Neural cell (in vitro differentiated cells): ENCODE data around the gene LMO7. TPM values are rescaled to one million over a fixed set of nuclear protein-coding genes. Genes with fewer than 3 reads are reported as not detected.

ENCODE experiments used
- H2AFZ ChIP-seq: fragments of 200-600, 300-800 bp; sonication (generic), shearing (Covaris generic); 2 replicates; pipeline ENCODE4 v1.6.0; 2014; ENCODE audit warnings: low read depth, mild to moderate bottlenecking, antibody characterized with exemption, low read length, moderate library complexity
- H3F3A ChIP-seq: fragments of 200-600 bp; shearing (Covaris generic); 2 replicates; pipeline ENCODE4 v1.6.1; 2016; ENCODE audit warnings: mild to moderate bottlenecking, moderate library complexity, mixed read lengths, antibody characterized with exemption, low read length; ENCODE audit not compliant: insufficient read depth, poor library complexity, severe bottlenecking
- H3K27ac ChIP-seq: fragments of 200-600, 300-800 bp; sonication (generic), shearing (Covaris generic); 2 replicates; pipeline ENCODE4 v1.5.1; 2014; ENCODE audit warnings: mild to moderate bottlenecking, low read length, moderate library complexity
- H3K27me3 ChIP-seq: fragments of 300-800, 200-600 bp; sonication (generic), shearing (Covaris generic); 2 replicates; pipeline ENCODE4 v1.6.0; 2014; ENCODE audit warnings: mild to moderate bottlenecking, low read depth, low read length, moderate library complexity; ENCODE audit not compliant: insufficient read depth
- H3K36me3 ChIP-seq: fragments of 300-800, 200-600 bp; sonication (generic), shearing (Covaris generic); 2 replicates; pipeline ENCODE4 v1.5.1; 2014; ENCODE audit warnings: mild to moderate bottlenecking, antibody characterized with exemption, low read length, moderate library complexity; ENCODE audit not compliant: insufficient read depth
- H3K4me2 ChIP-seq: fragments of 300-800, 200-600 bp; sonication (generic), shearing (Covaris generic); 2 replicates; pipeline ENCODE4 v1.6.0; 2014; ENCODE audit warnings: mild to moderate bottlenecking, low read length
- H3K4me3 ChIP-seq: fragments of 300-800, 200-600 bp; sonication (generic), shearing (Covaris generic); 2 replicates; pipeline ENCODE4 v1.5.1; 2014; ENCODE audit warnings: mild to moderate bottlenecking, low read length, moderate library complexity
- H3K79me2 ChIP-seq: fragments of 200-600 bp; shearing (Covaris generic); replicated peaks from 2 replicates; pipeline ENCODE4 v1.6.0; 2014; ENCODE audit warnings: mild to moderate bottlenecking, low read length, moderate library complexity; ENCODE audit not compliant: insufficient read depth
- H3K9ac ChIP-seq: fragments of 300-800, 200-600 bp; sonication (generic), shearing (Covaris generic); 2 replicates; pipeline ENCODE4 v1.6.1; 2016; ENCODE audit warnings: mild to moderate bottlenecking, low read length, mixed read lengths
- H3K9me2 ChIP-seq: fragments of 200-600 bp; shearing (Covaris generic); 2 replicates; pipeline ENCODE4 v1.6.1; 2016; ENCODE audit warnings: mild to moderate bottlenecking, low read length, mixed read lengths; ENCODE audit not compliant: insufficient read depth
- H3K9me3 ChIP-seq: fragments of 200-600, 300-800 bp; sonication (generic), shearing (Covaris generic); 2 replicates; pipeline ENCODE4 v1.6.1; 2016; ENCODE audit warnings: mild to moderate bottlenecking, mixed run types, low read length, moderate library complexity, mixed read lengths
- H4K20me1 ChIP-seq: fragments of 200-600 bp; shearing (Covaris generic); 2 replicates; pipeline ENCODE4 v1.6.1; 2016; ENCODE audit warnings: mild to moderate bottlenecking, mixed run types; ENCODE audit not compliant: insufficient read depth
- EP300 ChIP-seq: fragments of 450-650 bp; conservative IDR thresholded peaks from 2 replicates; pipeline ENCODE4 v1.6.1; 2014; ENCODE audit warnings: antibody characterized with exemption, mild to moderate bottlenecking, moderate library complexity; ENCODE audit not compliant: poor library complexity, severe bottlenecking
- EZH2 ChIP-seq: fragments of 200-600, 300-800 bp; shearing (Covaris generic), sonication (generic); IDR thresholded peaks from 2 replicates; pipeline ENCODE4 v1.6.1; 2014; ENCODE audit warnings: antibody characterized with exemption, low read length, borderline replicate concordance, mild to moderate bottlenecking; ENCODE audit not compliant: insufficient read depth, poor library complexity, severe bottlenecking
- MXI1 ChIP-seq: fragments of 450-650 bp; conservative IDR thresholded peaks from 2 replicates; pipeline ENCODE4 v1.6.1; 2014; ENCODE audit warnings: antibody characterized with exemption, mild to moderate bottlenecking; ENCODE audit not compliant: poor library complexity, severe bottlenecking
- POLR2AphosphoS5 ChIP-seq: IDR thresholded peaks from 2 replicates; pipeline ENCODE4 v1.6.1; 2012
- RAD21 ChIP-seq: fragments of 450-650 bp; conservative IDR thresholded peaks from 2 replicates; pipeline ENCODE4 v1.6.1; 2014; ENCODE audit warnings: antibody characterized with exemption, mild to moderate bottlenecking, moderate library complexity
- REST ChIP-seq: IDR thresholded peaks from 2 replicates; pipeline ENCODE4 v1.6.1; 2012; ENCODE audit warnings: borderline replicate concordance
- SMC3 ChIP-seq: fragments of 450-650 bp; conservative IDR thresholded peaks from 2 replicates; pipeline ENCODE4 v1.6.1; 2014; ENCODE audit warnings: antibody characterized with exemption, mild to moderate bottlenecking, moderate library complexity; ENCODE audit not compliant: poor library complexity
- TAF1 ChIP-seq: IDR thresholded peaks from 2 replicates; pipeline ENCODE4 v1.6.1; 2012; ENCODE audit warnings: low read depth
- polyA plus RNA-seq: library from polyadenylated mRNA; depleted of rRNA; stranded (reverse); fragments of >200 nt; gene quantifications from 2 replicates; pipeline ENCODE4 v1.2.3, GENCODE V29; 2014
- TF ChIP-seq, protein P1 (sequence below): fragments of 450-650 bp; IDR thresholded peaks from 2 replicates; pipeline ENCODE4 v1.5.1; 2014; ENCODE audit warnings: antibody characterized with exemption, mild to moderate bottlenecking, moderate library complexity; ENCODE audit not compliant: poor library complexity, severe bottlenecking

The LMO7 gene
- polyA plus RNA-seq, 1 donor from 2014 or later, result 14.2 TPM

- H3K9me2 ChIP-seq, result no peaks in the 10 kb centered on the region
- H3K9me3 ChIP-seq, result no peaks in the 10 kb centered on the region
- H3K27ac ChIP-seq, result no peak overlapping the region
- no peak overlapping the region for H3K4me3 ChIP-seq
- H3K9ac ChIP-seq, result no peak overlapping the region
- H2AFZ ChIP-seq, result no peak overlapping the region
- H3K79me2 ChIP-seq, result no peaks in the 10 kb centered on the region
- no peaks in the 10 kb centered on the region for H4K20me1 ChIP-seq
- no peaks in the 10 kb centered on the region for H3F3A ChIP-seq
- no peak overlapping the region for H3K4me2 ChIP-seq
- TF ChIP-seq EZH2, result no peak
- TF ChIP-seq POLR2AphosphoS5, result no peak
- no peak for TF ChIP-seq SMC3
- TF ChIP-seq, protein P1, sequence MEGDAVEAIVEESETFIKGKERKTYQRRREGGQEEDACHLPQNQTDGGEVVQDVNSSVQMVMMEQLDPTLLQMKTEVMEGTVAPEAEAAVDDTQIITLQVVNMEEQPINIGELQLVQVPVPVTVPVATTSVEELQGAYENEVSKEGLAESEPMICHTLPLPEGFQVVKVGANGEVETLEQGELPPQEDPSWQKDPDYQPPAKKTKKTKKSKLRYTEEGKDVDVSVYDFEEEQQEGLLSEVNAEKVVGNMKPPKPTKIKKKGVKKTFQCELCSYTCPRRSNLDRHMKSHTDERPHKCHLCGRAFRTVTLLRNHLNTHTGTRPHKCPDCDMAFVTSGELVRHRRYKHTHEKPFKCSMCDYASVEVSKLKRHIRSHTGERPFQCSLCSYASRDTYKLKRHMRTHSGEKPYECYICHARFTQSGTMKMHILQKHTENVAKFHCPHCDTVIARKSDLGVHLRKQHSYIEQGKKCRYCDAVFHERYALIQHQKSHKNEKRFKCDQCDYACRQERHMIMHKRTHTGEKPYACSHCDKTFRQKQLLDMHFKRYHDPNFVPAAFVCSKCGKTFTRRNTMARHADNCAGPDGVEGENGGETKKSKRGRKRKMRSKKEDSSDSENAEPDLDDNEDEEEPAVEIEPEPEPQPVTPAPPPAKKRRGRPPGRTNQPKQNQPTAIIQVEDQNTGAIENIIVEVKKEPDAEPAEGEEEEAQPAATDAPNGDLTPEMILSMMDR, result no peak
- H3K36me3 ChIP-seq, result no peaks in the 10 kb centered on the region
- H3K27me3 ChIP-seq, result no peaks in the 10 kb centered on the region
Measured at GRCh38 chr13:75855847-75856246, 219.7 kb downstream of the LMO7 start.

DNA sequence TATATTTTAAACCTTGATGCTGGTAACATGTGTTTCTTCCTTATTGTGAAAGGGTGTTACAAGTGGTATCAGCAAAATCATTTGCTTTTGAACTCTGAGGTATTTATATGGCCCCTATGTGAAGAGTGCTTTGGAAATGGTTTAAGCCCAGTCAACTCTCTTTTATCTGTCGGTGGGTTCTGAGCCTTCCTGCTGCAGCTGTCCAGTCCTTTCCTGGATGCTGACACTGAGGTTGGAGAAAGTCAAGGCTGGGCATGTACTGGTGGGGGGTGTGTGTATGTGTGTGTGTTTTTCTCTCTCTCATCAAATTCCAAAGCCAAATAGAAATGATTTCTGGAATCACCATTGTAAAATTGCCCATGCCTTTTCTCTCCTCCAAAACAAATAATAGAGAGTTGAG lies 221.2 kb downstream of the LMO7 start:
- Histone ChIP-seq H3K9me3 (no peaks in the 10 kb centered on the region), H3K79me2 (no peaks in the 10 kb centered on the region), H3K4me2 (no peak overlapping the region), H3K9me2 (no peaks in the 10 kb centered on the region), H3K27me3 (no peaks in the 10 kb centered on the region), H3K9ac (no peak overlapping the region), H4K20me1 (no peaks in the 10 kb centered on the region), H3K27ac (no peak overlapping the region), H2AFZ (no peak overlapping the region), H3F3A (no peaks in the 10 kb centered on the region), H3K4me3 (no peak overlapping the region), H3K36me3 (no peaks in the 10 kb centered on the region)
- TF ChIP-seq MXI1 (no peak), RAD21 (no peak)
- TF ChIP-seq, protein P1, result no peak

GRCh38 chr13:75860935-75861334 lies 224.8 kb downstream of the LMO7 start:
- no peaks in the 10 kb centered on the region for H3K27me3 ChIP-seq
- no peaks in the 10 kb centered on the region for H3K36me3 ChIP-seq
- no peaks in the 10 kb centered on the region for H4K20me1 ChIP-seq
- TF ChIP-seq POLR2AphosphoS5 (no peak), REST (no peak), EZH2 (no peak), SMC3 (no peak), TAF1 (no peak), EP300 (no peak), RAD21 (no peak), MXI1 (no peak)
- TF ChIP-seq, protein P1, result no peak
- H3K9me2 ChIP-seq, result no peaks in the 10 kb centered on the region
- no peak overlapping the region for H3K4me3 ChIP-seq
- H3K4me2 ChIP-seq, result no peak overlapping the region
- no peaks in the 10 kb centered on the region for H3F3A ChIP-seq
- no peak overlapping the region for H2AFZ ChIP-seq
- H3K27ac ChIP-seq, result no peak overlapping the region
- H3K79me2 ChIP-seq, result no peaks in the 10 kb centered on the region
- no peaks in the 10 kb centered on the region for H3K9me3 ChIP-seq
- H3K9ac ChIP-seq, result no peak overlapping the region
